Subcutaneous preadipocyte (primary cell): ENCODE results near the gene FOXE1. TPM values are rescaled to one million over a fixed set of nuclear protein-coding genes. Genes with fewer than 3 reads are reported as not detected.

ENCODE experiments used
- total RNA-seq: library from RNA; depleted of rRNA; stranded (reverse); fragments of >200 nt; gene quantifications from 2 replicates; pipeline ENCODE4 v1.2.3, GENCODE V29; 2012

Gene FOXE1
- total RNA-seq, result not detected in 2 replicates

GRCh38 chr9:97853056-97853843 is at the start of gene FOXE1:
FOXE1 (plus strand) TSS chr9:97853226; CDS start chr9:97853915, 689 bp downstream.

Other genes with a start within 250 kb of the FOXE1 start
- gene TSTD2, start 219.9 kb upstream of the FOXE1 start, total RNA-seq, result 8.4 and 8.5 TPM in 2 replicates
- gene NCBP1, start 219.4 kb upstream of the FOXE1 start, total RNA-seq, result 37.8 and 57.7 TPM in 2 replicates
- 5.9 TPM in 2 replicates for gene XPA, start 155.9 kb upstream of the FOXE1 start, total RNA-seq
- 10.9 and 16.5 TPM in 2 replicates for gene TRMO, start 69.3 kb downstream of the FOXE1 start, total RNA-seq
- gene HEMGN, start 84.9 kb downstream of the FOXE1 start, total RNA-seq, result not detected in 2 replicates
- gene ANP32B, start 130.1 kb downstream of the FOXE1 start, total RNA-seq, result 14.7 TPM in 2 replicates
- gene NANS, start 203.5 kb downstream of the FOXE1 start, total RNA-seq, result 73.1 and 83.0 TPM in 2 replicates